ENCODE results near the gene SH3RF3.
A peak's percentile ranks its signal among the peaks of the same experiment; 100 is the strongest.
"Not testable (repeated sequence)": the region's sequence is repeated elsewhere in the genome, so short reads cannot be mapped to it uniquely, and the experiment has no call there.

Gene SH3RF3

DNA sequence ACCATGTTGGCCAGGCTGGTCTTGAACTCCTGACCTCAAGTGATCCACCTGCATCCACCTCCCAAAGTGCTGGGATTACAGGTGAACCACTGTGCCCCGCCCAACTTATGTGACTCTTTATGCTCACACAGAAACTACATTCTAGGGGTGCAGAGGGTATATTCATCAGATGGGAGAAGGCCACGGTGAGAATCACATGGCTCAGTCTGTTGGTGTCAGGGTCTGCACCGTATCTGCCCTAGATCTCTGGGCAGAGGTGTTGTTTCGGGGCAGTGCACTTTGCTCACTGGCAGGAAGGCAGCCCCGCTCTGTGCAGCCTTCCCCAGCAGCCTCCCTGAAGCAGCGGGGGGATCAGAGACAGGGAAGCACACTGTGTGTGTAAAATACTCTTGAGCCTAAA is 76.4 kb downstream of the SH3RF3 start:
- DNase-seq: no peak

DNA sequence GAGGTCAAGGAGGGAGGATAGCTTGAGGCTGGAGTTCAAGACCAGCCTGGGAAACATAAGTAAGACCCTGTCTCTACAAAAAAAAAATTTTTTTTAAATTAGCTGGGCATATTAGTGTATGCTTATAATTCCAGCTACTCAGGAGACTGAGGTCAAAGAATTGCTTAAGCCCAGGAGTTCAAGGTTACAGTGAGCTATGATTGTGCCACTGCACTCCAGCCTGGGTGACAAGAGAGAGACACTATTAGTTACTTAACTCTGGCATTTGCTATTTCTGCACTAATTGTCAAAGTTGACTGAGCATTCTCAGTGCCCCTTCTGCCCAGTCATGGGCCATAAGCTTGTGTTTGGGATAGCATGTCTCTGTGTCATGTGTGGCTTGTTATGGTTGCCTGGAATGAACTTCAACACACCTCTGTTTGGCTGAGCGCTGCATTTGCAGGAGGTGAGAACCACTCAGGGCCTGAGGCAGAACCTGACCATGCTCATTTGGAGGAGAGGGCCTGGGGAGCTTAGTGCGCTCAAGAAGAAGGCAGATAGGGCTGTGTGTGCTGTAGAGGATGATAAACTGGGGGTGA is 77.7 kb downstream of the SH3RF3 start:
- DNase-seq: no peak

DNA sequence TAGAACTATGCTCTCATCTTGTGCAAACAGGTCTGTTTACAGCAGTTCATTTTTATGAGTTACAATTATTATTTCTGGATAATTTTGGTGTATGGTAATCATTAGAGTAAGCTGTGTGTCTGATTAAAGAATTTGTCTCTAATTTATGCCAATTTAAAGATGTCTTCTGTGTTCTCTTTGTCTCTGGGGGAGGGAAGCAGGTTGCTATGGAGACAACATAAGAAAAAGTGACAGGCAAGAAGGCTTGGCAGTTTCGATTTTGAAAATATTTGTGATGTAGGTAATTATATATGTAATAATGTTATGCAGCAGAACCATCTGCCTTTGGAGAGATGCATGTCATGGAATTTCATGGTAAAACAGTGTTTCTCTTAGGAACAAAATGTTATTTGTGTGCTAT is 78.2 kb downstream of the SH3RF3 start:
- no peak for DNase-seq

- peak; percentile 7 for DNase-seq
Measured at GRCh38 chr2:109208071-109208950, 79.3 kb downstream of the SH3RF3 start.

DNA sequence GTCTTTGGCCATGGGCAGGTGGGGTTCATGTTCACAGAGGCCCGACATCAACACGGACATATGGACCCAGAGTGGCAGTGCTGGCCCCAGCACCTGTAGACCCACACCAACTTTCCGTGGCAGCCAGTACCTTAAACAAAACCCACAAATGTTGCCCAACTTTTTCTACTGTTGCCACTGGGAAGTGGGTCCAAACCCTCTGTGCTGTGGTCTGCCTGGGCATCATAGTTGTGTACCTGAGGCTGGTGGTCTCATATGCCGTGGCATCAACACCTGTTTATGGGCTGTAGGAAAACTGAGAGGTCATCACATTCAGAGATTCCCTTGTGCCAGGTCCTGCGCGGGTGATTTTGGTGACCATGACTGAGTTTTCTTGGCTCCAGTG is 79.9 kb downstream of the SH3RF3 start:
- DNase-seq: no peak

- no peak for DNase-seq
Measured at GRCh38 chr2:109209412-109209811, 80.4 kb downstream of the SH3RF3 start.

GRCh38 chr2:109209941-109210340 is 80.9 kb downstream of the SH3RF3 start:
- no peak for DNase-seq

GRCh38 chr2:109210431-109211200 is 81.6 kb downstream of the SH3RF3 start:
- no peak for DNase-seq

DNA sequence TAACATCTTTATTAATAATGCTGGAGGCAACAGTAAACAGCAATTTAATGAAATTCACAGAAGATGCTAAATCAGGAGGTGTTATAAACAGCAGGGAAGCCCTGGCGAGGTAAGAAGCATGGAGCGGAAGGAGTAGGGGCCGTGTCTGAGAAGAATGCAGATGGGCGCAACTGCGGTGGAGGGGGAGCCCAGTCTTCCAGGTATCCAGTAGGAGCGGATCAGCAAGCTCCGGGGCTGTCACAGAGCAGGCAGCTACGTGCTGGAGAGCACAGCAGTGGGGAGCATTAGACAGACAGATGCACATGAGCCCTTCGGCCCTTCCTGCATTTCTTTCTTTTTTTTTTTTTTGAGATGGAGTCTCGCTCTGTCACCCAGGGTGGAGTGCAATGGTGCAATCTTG is 82.3 kb downstream of the SH3RF3 start:
- no peak for DNase-seq

GRCh38 chr2:109212836-109213563 is 84.0 kb downstream of the SH3RF3 start:
- no peak for DNase-seq

- peak; percentile 46 for DNase-seq
Measured at GRCh38 chr2:109213646-109214433, 84.8 kb downstream of the SH3RF3 start.

GRCh38 chr2:109214651-109215371 is 85.8 kb downstream of the SH3RF3 start:
- no peak for DNase-seq

DNA sequence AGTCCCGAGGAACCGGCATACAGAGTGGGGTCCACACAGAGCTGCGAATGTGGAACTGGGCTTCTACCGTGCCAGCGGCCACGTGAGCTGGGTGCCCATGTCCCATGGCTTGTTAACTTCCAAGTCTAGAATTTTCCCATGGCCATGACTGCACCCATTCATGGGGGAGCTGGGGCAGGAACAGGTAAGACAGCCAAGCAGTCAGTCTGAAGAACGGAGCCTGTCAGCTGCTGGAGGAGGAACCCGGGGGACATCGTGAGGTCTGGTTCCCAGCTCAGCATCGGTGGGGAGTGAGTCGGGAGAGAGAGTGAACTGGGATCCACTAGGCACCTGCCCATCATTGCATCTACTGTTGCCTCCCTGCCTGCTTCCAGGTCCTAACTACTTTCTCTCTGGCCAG is 86.9 kb downstream of the SH3RF3 start:
- DNase-seq: no peak

DNA sequence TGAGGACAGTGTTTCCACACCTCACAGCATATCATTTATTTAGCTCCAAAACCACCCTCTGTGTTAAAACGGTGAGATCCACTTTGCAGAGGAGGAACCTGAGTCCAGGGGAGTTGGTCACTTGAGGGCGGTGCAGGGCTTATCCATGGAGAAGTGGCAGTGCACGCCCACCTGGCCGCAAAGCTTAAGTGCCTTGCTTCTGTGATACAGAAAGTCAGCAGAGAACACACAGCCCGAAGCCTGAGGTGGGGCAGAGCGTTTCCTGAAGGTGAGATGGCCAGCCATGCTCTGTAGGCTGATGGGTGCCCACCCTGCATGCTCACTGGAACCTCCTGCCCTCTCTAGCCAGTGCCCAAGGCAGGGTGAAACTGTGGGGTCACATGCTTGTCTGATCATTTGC is 87.3 kb downstream of the SH3RF3 start:
- no peak for DNase-seq

DNA sequence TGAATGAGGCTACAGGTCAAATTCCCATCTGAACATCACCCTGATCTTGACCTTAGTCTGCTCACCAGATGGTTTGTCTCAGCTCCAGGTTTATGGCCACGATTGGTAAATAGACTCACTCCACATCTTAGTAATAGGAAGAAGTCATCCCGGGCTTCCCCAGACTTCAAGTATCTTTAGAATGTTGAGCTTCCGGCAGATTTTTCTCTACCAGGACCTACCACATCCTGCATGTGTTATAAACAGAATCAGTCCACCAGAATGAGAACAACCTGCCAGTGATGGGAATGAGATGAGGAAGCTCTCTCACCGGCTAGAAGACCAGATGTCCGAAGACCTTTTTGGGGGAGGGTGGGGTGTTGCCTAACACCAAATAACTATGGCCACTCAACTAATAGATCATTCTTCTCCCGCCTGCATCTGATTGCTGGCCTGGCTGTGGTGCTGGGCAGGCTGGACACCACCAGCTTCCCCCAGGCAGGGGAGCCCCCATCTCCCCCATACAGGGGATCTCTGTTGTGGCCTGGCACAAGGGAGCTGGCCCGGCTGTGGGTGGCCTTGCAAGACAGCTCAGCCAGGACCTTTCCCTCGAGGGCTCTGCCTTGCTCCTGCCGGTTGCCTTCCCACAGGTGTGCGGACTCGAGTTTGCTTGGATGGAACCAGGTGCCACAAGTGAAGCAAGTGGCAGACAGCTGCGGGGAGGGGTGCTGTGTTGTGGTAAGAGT is 88.5 kb downstream of the SH3RF3 start:
- DNase-seq: peak; percentile 13

DNA sequence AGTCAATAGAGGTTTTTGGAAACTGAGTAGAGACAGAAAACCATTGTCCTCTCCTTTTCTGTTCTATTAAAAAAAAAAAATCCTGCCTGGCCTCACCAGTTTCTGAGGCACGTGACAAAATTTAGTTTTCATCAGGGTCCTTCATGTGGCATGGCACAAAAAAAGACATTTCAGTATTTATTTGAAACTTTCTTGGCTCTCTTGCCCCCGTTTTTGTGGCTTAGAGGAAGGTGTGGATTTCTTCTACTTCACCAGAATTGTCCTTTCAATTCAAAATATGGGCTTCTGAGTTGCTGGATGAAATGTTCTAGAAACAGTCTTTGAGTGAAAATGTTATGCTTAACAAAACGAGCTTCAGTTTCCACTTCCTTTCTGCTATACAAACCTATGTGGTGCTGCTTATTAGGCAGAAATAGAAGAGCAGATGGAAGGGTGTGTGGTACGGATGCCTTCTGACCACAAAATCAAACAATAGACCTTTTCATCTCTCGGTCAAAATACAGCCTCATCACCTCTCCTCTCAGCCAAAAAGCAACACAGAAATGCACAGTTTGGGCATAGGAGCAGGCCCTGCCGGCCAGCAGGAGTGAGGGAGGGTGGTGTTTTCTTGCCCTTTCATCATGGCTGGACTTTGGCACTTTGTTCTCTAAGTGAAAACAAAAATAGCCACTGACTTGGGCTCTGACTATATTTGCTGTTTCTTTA is 89.2 kb downstream of the SH3RF3 start:
- DNase-seq: no peak

DNA sequence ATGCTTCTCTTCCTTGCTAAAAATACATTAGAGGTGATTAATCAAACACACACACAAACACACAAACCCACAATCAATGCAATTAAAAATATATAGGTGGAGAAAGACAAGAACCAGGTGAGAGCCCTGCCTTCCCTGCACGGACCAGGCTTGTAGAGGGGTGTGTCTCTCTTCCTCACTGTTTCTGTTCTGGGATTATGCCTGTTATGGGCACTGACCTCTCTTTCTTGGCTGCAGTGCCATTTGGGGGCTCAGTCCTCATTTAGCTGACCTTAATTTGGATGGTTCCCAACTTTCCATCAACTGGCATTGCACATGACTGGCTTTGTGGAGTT is 89.8 kb downstream of the SH3RF3 start:
- no peak for DNase-seq

GRCh38 chr2:109220860-109221259 is 91.9 kb downstream of the SH3RF3 start:
- DNase-seq: no peak

GRCh38 chr2:109221316-109221715 is 92.3 kb downstream of the SH3RF3 start:
- DNase-seq: not testable (repeated sequence)

GRCh38 chr2:109222422-109222821 is 93.4 kb downstream of the SH3RF3 start:
- DNase-seq: no peak

Measured in CD4-positive, alpha-beta T cell treated with Interleukin-6 for 4 hours (primary cell).